GM21360 (cell line): Measurements from ENCODE around the gene KLHDC4.
"Not testable (repeated sequence)": the region's sequence is repeated elsewhere in the genome, so short reads cannot be mapped to it uniquely, and the experiment has no call there.

Experiments
- ATAC-seq: cut with Tn5 transposase; IDR thresholded peaks from one replicate; pipeline ENCODE4 v1.9.1; 2021; ENCODE audit warnings: mild to moderate bottlenecking, moderate library complexity; ENCODE audit not compliant: unreplicated experiment

Gene KLHDC4

DNA sequence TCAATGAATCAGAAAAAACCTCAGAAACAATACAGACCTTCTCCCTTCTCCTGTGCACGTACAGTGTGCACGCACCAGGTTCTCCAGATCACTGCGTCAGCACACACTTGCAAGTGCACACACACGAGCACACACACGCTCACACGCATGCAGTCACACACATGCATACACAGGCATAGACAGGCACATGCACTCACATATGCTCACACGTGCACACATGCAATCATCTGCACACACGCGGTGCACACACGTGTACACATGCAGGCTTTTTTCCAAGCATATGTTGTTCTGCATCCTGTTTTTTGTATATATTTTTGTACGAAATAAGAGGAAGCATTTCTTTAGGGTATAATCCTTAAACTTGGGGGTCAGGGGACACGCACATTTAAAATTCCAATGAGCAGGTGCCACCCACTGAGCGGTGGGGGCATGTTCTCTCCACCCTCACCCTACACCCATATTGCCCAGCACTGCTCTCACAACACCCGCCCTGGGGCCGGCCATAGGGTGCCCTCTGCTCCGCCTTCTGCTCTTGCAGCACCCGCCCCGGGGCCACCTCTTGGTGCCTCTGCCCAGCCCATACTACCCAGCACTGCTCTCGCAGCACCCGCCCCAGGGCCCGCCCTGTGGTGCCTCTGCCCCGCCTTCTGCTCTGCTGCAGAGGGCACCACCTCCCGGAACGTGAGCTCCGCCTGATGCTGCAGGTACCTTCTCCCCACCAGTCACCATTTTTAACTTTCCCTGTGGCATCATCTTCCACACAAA, 20.9 kb downstream of the KLHDC4 start:
- ATAC-seq: no peak

DNA sequence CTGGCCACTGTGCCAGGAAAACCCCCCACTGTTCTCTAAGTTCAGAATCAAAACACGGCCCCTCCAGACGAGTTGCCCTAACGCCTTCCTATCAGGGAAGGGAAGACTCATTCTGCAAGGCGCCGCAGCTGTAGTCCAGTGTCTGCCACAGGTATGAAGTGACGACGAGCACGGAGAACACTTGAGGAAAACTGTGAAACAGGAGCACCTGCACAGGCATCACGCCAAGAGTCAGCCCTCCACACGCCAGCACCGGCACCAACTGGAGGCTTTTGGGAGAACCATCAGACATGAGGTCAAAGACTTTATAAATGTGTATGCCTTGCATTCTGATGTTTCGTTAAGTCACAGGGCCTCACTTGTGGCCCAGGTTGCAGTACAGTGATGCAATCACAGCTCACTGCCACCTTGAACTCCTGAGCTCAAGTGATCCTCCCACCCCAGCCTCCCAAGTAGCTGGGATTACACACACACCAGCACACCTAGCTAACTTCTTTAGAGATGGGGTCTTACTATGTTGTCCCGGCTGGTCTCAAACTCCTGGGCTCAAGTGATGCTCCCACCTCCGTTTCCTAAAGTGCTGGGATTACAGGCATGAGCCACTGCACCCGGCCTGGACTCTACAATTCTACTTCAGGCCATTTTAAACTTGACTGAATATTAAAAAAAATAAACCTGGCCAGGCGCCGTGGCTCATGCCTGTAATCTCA, 22.9 kb downstream of the KLHDC4 start:
- no peak for ATAC-seq

DNA sequence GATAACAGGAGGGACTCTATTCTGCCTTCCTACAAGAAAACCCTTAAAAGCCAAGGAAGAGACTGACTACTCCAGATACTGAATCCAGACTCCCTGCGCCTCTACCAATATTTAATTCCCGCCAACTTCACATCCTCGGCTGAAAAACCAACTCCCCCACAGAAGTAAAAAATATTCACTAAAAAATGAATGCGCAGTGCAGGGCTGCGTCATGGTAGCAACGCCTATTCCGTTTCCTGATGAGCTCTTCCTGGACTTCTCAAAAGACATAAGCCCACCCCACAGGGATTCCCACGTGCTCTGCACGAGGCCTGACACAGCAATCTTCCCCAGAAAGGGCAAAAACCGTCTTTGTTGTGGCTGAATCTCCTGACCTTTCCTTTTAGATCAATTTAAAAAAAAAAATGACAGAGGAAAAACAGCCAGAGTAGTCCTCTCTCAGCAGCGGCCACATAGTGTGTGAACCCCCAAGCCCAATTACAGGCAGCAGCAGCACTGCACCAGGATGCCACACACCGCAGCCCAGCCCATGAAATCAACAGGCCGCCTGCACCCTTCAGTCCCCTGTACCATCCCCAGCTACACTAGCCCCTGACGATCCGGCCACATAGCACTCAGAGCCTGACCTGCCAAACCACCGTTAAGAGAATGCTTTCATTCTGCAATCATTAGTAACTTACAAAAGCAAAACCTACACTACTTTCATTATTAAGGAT, 23.9 kb downstream of the KLHDC4 start:
- no peak for ATAC-seq

DNA sequence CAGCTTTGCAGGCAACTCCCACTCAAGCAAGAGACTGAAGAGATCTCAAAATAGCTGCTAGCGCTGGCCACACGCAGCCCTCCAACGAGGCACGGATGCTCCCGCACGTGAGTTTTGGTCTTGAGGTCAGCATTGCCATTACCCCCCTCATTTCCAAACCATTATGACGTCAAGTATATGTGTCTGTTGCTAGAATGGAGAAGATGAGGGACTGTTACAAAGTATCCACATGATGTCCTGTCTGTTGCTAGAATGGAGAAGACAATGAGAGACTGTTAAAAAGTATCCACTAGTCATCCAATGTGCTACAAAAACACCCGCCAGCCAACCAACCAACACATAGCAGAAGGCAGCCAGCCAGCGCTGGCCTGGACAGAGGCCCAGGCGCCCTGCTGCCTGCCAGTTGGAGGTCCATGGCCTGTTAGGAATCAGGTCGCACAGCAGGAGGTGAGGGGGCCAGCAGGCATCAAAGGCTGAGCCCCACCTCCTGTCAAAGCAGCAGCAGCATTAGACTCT, 24.8 kb downstream of the KLHDC4 start:
- ATAC-seq: no peak

DNA sequence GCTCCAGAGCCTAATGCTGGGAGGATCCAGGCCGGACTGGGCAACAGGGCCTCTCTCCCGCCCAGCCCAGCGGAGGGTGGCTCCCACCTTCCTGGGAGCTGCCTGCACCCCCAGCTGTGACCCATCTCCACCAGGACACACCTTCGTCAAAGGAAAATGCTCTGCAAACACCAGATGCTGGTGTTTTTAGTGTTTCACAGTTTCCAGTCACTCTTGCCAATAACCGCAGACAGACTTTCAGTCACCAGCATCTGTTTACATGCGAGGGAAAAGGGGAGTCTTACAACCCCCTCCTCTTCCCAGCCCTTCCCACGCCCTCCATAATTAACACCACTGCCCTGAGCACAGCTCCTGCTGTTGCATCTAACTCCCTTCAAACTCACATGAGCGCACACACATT, 25.3 kb downstream of the KLHDC4 start:
- ATAC-seq: no peak

DNA sequence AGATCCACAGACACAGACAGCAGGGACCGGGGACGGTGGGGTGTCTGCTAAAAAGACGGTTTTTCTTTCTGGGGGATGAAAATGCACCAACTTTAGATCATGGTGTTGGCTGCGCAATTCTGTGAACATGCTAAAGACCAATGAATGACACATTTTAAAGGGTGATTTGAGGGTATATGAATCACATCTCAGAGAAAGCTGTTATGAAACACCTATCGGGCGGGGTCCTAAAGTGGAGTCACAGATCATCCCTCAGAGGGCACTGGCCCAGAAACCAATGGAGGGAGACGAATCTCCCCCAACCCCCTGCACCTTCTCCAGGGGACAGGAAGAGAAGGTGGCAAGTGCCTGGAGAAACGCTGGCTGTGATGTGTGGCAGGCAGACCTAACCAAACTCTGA, 26.0 kb downstream of the KLHDC4 start:
- no peak for ATAC-seq

DNA sequence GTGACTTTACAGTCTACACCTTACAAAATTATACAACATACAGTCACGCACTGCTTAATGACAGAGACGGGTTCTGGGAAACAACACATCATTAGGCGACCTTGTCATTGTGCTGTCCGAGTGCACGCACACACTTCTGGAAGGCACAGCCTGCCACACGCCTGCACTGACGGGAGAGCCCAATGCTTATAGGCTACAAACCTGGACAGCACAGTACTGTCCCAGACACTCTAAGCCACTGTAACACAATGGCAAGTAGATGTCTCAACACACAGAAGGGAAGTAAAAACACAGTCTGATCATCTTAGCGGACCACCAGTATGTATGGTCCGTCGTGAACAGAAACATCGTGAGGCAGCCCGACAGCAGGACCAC, 29.8 kb downstream of the KLHDC4 start:
- no peak for ATAC-seq

DNA sequence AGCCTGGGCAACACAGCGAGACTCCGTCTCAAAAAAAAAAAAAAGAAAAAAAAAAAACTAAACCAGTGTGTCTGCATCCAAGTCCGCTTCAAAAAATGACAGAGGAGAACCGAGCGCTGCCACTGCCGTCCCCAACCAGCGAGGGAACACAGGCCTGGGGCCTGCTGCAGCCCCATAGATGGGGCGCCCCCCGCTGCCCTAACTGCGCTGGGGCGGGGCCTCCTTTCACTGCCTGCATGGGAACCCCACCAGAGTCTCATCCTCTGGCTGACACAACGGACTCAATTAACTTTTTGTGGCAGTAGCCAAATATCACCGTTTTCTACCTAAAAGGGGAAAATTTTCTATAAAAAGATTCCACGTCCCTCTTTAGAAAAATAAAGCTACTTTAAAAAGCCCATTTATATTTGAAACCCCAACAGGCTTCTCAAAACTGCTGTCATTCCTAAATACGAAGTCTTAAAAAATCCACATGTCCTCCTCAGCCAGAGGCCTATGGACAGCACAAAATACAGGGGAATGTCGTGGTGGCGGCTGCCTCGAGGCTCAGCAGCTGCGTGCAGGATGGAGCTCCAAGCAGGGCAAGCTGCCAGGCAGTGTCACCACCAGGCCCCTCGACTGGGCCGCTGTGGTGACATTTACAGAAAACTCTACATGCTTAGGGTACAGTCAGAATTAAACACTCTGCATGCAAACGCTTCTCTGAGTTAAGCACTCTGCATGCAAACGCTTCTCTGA, 30.3 kb downstream of the KLHDC4 start:
- ATAC-seq: no peak

DNA sequence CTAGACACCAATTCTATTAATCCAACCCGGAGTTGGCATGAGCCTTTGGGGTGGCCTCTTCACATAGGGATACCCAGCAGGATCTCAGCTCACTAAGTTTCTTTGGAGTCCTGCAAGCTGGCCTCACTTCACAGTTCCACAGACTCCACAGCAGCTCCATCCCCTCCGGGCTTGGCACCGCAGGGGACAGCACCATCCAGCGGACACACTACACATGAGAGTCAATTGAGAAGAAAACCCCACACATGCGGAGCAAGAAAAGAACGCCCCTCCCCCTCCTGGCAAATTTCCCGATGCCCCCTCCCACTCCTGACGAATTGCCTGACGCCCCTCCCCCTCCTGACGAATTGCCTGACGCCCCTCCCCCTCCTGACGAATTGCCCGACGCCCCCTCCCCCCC, 31.1 kb downstream of the KLHDC4 start:
- no peak for ATAC-seq

DNA sequence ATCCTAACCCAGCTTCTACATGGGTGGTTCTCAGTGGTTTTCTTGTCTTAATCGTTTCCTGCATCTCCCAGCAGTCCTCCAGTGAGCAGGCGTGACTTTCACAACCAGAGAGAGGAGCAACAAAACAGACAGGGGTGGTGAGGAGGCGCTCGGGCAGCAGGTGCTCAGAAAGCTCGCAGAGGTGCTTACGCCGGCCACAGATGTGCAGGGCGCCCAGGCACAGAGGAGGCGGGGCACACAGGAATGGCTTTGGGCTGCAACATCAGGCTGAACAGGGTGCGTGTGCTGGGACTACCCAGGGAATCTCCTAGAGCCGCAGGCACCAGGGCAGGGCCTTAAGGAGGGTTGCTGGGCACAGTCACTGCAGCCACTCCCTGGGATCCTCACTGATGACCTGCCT, 32.6 kb downstream of the KLHDC4 start:
- ATAC-seq: no peak

DNA sequence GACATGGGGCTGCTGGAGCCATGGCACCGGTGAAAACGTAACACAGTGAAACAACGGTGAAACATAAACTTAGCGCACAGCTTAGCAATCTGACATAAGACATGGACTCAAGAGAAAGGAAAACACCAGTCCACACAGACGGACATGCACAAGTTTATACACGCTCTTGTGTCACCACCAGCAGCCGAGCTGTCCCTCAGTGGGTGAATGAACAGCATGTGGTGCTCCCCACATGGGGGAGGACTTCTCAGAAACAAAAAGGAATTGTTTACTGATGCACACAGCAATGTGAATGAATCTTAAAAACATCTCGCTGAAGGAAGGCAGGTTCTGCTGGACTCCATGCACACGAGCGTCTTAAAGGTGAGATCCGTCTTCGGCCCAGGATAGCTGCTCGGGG, 34.2 kb downstream of the KLHDC4 start:
- no peak for ATAC-seq

DNA sequence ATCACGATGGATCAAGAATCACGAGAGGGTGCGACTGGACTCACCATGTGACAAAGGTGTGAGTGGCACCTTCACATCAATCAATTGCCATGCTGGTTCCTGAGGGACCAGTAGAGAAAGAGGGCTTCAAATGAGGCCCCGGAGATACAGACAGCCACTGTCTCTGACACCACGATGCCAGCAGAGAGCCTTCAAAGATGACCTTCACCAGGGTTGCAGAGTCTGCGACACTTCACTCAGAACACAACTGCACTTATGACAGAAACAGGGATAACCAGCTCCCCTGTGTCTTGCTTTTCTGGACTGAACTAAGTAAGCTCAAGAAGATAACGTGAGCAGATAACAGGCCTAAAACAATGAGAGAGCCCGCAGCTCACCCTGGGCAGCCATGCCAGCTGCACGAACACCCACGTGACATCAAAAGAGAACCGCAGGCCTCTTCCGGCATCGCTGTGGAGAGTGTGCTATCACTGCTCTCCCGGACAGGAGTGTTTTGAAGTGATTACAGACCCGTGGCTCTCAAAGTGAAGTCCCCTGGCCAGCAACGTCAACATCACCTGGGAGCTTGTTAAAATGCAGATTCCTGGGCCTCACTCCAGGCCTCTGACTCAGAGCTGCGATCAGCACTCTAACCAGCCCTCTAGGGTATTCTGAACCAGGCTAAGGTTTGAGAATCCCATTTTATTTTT, 36.4 kb downstream of the KLHDC4 start:
- no peak for ATAC-seq

DNA sequence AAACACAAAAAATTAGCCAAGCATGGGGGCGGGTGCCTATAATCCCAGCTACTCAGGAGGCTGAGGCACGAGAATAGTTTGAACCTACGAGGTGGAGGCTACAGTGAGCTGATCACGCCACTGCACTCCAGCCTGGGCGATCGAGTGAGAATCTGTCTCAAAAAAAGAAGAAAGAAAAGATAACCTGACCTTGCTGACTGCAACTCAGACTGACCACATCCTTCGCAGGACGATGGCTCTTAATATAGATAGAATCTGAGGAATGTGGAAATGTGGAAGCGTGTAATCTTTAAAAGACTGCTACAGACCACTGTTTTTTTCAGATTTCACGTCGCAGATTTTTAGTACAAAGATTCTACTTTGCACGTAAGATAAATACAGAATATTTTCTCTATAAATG, 37.8 kb downstream of the KLHDC4 start:
- no peak for ATAC-seq

DNA sequence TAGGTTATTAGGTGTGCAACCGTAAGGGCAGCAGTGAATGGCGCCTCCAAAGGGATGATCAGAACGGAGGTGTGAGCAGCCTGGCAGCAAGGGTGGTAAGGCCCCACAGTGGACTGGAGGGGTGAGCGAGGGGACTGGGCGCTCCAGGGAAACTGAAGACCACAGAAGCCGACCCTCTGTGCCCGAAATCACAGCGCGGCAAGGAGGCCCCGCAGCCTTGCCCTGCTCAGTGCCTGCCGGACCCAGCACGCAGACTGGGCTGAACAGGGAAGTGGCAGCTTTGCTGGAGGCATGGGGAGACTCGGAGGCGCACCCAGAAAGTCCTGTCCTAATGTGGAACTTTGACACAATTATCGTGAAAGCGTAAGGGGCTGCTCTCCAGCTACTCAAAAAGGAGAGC, 38.4 kb downstream of the KLHDC4 start:
- no peak for ATAC-seq

DNA sequence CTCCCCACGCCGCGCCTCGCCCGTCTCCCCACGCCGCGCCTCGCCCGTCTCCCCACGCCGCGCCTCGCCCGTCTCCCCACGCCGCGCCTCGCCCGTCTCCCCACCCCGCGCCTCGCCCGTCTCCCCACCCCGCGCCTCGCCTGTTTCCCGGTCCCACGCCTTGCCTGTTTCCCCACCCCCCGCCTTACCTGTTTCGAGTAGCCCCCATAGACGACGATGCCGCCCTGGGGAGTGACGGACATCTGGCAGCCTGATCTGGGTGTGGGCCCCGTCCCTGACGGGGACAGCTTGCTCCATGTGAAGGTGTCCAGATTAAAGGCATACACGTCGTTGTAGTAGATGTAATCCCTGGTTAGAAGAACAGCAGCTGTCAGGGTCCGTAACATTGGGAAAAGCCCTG, 39.2 kb downstream of the KLHDC4 start:
- ATAC-seq: not testable (repeated sequence)

DNA sequence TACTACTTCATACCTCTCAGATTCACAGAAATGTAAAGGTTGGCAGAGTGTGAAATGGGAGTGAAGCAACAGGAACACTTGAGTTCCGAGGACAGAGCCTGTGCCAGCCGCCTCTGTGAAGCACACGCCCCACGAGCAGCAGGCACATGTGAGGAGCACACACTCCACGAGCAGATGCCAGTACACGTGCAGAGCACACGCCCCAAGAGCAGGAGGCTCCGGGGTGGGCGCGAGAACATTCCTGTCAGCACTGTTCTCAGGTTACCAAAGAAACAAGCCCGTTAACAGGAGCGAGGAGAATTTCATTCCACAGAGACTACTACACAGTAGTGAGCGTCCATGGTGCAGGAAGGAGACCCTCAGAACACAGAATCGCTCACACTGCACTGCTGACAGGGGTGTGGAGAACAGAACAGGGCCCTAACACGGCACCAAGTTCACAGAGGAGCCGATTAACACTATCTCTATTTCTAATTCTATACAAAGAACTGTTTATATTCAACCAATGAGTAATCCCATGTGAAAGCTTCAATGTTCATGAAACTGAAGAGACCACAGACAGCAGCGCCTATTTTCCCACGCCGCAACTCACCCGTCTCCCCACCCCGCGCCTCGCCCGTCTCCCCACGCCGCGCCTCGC, 40.1 kb downstream of the KLHDC4 start:
- ATAC-seq: no peak

DNA sequence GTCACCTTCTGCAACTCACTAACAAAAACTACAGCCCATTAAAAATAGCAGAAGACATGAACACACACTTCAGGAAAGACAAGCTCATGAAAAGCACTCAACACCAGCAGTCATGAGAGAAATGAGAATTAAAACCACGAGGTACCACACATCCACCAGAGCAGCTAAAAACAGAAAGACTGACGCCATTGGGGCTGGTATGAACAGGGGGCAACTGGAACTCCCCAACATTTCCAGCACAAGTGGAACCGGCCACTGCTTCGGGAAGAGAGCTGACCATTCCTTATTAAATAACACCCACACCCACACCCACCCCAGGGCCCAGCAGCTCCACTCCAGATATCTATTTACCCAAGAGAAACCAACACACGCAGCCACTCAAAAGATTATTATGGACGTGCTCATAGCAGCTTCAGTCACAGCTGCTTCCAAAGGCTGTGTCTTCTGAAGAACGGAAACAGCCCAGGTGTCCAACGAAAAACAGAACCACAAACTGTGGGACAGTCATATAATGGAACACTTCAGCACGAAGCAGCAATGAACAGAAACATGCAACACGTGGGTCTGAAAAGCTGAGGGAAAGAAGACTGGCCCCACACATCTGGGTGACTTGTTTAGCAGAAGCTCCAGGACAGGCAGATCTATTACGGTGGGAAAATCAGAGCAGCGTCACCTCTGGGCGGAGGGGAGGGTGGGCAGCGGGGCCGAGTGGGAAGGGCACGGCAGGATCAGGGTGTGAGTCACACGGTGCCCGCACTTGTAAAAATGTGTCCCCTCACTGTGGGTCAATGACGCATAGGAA, 41.1 kb downstream of the KLHDC4 start:
- ATAC-seq: no peak

DNA sequence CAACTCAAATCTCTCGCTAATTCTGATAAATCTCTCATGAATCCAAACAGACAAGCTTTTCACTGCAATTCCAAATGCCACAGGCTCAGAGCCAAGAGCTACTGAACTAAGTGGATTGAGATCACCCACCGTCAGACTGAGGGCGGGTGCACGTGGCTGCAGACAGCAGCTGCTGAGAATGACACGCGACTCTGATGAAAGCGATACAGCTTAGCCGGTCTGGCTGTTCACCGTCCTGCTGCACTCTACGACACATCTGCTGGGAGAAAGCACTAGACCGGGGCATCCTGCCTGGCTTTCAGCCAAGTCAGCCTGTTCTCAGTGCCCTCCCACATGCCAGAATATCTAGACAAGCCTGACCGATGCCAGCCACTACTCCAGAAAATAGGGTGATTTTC, 42.6 kb downstream of the KLHDC4 start:
- no peak for ATAC-seq

DNA sequence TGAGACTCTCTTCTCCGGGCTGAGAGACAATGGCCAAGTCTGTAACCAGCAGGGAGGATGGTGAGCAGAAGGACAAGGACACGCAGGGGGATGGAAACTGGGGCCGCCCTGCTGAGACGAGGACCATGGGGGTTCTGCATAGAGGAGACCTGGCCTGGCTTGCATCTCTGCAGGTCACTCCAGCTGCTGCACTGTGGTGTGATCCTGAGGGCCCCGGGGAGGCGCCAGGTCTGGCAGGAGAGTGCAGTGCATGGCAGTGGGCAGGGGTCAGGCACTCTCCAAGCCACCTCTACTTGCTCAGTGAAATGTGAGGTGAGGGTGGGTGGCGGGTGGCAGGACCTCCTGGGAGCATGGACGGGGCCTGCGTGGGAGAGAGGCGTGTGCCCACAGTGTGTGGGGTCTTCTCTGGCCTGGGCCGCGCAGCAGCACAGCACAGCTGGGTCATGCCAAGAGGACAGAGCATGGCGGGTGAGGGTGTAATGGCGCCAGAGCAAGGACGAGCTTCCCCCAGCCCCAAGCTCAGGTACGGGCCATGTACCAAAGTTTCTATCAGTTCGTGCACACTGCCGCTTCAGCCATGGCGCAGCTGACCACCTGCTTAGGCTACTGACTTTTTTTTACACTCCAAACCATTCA, 43.1 kb downstream of the KLHDC4 start:
- no peak for ATAC-seq
